NCI-H146 (cell line): ENCODE measurements around the gene CCR5.
"Not testable (repeated sequence)": the region's sequence is repeated elsewhere in the genome, so short reads cannot be mapped to it uniquely, and the experiment has no call there.

Source experiments
- DNase-seq: peaks from one replicate; lab custom pipeline; 2025; lab: John Stamatoyannopoulos, UW

The CCR5 gene

DNA sequence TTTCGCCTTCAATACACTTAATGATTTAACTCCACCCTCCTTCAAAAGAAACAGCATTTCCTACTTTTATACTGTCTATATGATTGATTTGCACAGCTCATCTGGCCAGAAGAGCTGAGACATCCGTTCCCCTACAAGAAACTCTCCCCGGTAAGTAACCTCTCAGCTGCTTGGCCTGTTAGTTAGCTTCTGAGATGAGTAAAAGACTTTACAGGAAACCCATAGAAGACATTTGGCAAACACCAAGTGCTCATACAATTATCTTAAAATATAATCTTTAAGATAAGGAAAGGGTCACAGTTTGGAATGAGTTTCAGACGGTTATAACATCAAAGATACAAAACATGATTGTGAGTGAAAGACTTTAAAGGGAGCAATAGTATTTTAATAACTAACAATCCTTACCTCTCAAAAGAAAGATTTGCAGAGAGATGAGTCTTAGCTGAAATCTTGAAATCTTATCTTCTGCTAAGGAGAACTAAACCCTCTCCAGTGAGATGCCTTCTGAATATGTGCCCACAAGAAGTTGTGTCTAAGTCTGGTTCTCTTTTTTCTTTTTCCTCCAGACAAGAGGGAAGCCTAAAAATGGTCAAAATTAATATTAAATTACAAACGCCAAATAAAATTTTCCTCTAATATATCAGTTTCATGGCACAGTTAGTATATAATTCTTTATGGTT is at the start of gene CCR5:
CCR5 (plus strand) TSS at position 108 of the 680 bp plus-strand sequence. CDS start 1,957 bp downstream, outside the sequence.
- DNase-seq, result no peak

DNA sequence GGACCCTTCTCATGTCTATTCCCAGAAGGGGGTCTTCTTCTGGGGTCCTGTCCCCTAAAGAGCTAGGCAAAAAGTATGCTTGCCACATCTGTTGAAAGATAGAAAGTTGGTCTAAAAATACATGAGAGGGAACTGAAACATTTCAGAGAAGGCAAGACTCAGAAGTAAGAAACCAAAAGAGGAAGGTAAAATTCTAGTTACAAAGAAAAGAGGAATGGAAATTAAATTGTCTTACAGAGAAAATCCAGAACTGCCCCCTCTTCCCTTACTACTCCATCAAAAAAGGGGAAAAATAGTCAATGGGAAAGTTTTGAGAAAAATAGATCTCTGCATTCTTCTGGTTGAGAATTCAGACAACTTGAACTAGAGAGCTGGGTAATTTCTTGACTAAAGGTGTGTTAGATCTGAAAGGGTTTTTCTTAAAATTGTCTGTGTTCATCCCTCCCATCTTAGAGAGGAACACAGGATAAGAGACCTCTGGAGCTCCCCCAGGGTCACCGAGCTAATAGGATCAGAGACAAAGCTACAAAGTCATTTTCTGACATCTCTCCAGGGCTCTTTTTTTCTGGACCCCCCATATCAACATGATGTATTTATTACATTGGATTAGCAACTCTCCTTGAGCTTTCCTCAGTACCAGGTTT is 49.2 kb upstream of the CCR5 start:
- DNase-seq, result no peak

DNA sequence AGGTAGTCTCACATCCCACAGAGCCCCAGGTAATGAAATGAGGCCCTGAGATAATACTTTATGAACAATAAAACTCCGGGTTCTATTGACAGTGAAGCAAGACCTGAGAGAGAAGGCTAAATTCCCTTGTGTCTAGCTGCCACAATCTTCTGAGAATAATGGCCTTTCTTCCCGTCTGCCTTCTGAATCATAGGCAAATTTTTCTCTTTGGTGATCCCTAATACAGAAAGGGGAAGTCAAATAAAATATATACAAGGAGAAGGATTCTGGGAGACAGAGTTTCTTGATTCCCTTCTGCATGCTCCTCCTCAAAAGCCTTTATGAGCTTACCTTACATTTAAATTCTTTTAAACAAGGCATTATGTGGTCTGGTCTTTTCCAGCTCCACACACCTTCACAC is 46.7 kb upstream of the CCR5 start:
- DNase-seq, result no peak

DNA sequence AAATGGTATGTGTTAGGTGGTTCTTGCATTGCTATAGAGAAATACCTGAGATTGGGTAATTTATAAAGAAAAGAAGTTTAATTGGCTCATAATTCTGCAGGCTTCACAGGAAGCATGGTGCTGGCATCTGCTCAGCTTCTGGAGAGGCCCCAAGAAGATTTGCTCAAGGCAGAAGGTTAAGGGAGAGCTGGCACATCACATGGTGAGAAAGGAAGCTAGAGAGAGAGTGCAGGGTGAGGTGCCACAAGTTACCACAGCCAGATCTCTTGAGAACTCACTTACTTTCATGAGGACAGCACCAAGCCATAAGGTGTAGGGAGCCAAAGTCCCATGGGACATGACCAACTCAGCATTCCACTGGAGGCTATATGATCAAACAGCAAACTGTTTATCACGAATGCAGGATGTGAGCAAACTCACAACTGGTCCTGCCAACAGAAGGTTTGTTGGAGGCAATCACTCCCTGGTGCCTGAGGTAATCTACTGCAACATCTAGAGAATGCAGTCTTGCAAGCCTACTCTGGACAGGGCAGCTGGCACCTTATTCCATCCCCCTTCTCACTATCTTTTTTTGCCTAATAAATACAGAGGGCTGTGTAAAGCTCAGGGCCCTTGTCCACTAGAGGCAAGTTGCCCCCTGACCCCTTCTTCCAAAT is 45.0 kb upstream of the CCR5 start:
- no peak for DNase-seq

DNA sequence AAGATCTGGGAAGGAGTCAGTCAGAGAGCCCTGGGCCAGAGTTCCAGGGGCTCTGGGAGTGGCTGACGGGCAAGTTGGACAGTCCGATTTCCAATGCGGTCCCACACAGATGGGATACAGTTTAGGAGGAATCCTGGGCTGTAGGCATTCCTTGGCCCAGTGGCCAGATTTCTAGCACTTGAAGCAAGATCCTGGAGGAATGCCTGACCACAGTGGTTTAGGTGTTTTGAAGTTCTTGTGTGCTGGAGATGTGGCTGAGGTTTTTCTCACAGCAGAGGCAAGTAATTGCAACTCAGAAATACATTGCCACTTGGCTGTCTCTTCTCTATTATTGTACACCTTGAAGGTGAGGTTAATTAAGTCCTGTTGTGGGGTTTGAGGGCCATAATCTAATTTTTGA is 40.1 kb upstream of the CCR5 start:
- DNase-seq, result not testable (repeated sequence)

DNA sequence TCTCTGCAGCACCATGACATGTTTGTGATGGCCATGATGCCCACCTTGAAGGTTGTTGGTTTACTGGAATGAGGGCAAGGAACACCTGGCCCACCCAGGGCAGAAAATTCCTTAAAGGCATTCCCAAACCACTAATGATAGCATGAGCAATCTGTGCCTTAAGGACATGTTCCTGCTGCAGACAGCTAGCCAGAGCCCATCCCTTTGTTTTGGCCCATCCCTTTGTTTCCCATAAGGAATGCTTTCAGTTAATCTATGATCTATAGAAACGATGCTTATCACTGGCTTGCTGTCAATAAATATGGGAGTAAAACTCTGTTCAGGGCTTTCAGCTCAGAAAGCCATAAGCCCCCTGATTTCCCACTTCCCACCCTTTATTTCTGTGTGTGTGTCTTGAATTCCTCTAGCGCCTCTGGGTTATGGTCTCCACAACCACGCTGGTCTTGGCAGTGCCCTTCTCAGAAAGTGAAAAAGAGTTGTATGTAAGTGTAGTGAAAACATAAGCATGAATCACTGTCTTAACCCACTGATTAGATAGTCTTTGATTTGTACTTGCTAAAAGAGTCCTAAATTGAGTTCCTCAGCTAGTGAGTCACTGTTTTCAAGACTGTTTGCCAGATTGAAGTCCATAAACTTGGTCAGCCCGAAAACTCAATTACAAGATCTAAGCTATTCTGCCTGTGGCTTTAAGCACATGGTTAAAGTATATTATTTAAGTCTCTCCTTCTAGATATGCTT is 35.8 kb upstream of the CCR5 start:
- no peak for DNase-seq

DNA sequence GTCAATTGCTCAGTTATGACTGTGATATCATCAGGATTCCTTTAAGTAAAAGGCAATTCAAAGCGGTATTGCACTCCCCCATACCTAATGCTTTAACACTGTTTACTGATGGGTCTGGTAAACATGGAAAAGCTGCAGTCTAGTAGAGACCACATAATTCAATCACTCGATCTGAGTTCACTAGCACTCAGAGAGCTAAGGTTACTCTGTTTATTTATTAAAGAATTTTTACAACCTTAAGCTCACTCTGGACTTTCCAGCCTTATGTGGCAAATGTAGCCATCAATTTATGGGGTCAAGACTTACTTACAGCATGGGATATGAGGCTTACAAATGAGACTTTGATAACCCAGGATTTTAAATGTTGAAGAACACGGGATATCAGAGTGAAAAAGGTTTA is 35.2 kb upstream of the CCR5 start:
- no peak for DNase-seq

DNA sequence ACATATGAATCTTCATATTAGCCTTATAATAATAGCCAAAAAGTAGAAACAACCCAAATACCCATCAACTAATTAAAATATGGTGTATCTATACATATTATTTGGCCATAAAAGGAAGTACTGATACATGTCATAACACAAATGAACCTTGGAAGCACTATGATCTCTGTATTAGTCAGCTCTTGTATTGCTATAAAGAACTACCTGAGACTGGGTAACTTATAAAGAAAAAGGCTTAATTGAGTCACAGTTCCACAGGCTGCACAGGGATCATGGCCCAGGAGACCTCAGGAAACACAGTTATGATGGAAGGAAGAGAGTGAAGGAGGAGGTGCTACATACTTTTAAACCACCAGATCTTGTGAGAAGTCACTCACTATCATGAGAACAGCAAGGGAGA is 32.8 kb upstream of the CCR5 start:
- DNase-seq, result no peak

DNA sequence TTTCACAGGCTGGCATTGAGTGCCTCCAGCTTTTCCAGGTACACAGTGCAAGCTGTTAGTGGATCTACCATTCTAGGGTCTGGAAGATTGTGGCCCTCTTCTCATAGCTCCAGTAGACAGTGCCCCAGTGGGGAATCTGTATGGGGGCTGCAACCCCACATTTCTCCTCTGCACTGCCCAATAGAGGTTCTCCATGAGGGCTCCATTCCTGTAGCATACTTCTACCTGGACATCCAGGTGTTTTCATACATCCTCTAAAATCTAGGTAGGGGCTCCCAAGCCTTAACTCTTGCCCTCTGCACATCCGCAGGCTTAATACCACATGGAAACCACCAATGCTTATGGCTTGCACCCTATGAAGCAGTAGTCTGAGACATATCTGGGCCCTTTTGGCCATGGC is 31.9 kb upstream of the CCR5 start:
- no peak for DNase-seq

DNA sequence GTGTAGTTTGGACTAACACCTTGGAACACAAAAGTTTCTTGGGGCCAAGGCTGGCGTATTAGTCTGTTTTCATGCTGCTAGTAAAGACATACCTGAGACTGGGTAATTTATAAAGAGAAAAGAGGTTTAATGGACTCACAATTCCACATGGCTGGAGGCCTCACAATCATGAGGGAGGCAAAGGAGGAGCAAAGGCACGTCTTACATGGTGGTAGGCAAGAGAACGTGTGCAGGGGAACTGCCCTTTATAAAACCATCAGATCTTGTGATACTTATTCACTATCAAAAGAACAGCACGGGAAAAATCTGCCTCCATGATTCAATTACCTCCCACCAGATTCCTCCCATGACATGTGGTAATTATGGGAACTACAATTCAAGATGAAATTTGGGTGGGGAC is 26.3 kb upstream of the CCR5 start:
- no peak for DNase-seq

DNA sequence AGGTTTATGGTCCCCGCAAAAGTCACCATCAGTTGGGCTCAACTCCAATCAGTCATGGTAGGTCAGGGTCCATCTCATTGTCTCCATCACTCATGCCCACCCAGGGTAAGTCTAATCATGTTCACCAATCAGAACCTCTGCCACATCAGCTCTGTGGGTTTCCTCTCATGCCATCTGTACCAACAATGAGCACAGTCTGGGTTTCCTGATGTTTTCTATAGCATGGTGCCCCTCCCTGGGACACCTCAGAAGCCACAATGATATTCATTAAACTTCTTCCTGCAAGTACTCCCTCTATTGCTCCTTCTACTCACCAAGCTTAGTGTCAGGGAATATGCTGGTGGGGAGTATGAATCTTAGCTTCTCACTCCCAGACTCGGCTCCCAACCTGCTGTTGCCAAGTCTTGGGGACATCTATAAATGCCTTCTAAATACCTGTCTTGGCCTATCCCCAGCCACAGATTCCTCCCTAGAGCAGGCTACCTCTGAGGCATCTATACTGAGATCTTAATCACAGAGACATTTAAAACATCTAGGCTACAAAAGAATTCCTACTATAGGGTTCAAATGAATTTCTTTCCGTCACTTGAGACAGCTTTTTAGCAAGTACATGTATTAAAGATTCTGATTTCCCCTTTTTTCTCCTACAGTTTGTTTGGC is 21.8 kb upstream of the CCR5 start:
- no peak for DNase-seq

DNA sequence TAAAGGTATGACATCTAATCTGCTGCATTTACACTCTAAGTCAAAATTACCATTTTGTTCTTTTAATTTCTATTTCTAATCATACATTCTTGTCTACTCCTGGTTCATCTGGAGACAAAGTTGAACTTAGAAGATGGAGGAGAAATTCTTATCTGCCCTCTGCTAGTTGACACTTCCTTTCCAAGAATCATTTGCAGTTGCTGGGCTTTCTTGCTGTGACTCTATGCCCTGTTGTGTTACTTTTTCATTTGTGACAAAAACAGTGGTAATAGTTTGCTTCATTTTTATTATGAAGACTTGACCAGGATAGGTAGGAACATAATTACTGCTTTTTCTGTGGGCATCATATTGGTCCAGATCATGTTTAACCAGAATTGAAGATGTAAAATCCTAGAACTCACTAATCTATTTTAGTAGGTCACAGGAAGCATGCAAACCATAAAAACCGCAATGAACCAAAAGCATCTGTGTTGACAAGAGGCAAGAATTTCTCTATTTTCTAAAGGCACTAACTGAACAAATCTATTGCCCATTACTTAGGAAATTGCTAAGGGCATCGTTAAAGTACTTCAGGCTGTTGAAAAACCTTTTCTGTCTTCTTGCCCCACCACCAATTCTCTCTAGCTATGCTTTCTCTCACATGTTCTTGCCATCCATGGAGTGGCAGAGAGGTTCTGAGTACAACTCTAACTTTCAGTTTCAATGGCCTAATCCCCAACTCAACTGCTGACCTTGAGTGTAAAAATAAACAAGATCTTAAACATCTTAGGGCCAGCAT is 21.1 kb upstream of the CCR5 start:
- DNase-seq, result no peak

DNA sequence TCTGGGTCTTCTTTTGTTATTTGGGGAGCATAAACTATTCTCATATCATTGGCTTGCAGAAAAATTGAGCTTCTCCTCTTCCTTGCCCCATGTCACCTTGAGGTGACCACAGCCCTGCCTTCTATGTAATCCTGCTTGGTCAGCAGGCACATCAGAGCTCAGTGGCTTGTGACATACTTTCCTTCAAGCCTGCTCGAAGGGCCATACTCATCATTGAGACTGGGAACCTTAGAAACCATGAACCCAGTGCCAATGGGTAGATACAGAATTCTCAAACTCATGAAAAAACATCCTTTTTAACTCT is 20.5 kb upstream of the CCR5 start:
- no peak for DNase-seq

DNA sequence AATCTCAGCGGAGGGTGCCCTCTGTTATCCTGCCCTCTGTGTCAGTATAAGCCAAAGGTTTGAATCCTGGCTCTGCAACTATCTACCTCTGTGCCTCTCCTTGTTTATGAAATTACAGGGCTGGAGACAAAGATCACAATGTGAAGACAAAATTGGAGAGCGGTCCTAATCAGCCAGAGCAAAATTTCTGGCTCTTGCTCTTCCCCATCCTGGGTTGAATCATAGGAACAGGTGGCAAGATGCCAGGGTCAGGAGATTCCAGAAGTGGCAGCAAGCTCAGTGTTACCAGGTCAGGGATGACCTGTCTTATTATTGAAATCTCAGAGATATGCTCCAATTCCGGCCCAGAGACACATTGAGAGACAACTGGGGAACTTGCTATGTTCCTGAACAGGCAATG is 19.1 kb upstream of the CCR5 start:
- DNase-seq, result no peak

DNA sequence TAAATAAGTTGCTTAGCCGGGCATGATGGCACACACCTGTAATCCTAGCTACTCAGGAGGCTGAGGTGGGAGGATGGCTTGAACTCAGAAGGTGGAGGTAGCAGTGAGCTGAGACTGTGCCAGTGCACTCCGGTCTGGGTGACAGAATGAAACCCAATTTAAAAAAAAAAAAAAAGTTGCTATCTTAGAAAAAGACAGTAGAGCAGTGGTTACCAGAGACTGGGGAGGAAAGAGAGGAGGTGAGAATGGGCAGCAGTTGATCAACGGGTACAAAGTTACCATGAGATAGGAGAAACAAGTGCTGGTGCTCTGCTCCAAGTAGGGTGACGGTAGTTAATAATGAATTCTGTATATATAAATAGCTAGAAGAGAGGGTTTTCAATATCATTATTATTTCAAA is 17.7 kb upstream of the CCR5 start:
- no peak for DNase-seq

DNA sequence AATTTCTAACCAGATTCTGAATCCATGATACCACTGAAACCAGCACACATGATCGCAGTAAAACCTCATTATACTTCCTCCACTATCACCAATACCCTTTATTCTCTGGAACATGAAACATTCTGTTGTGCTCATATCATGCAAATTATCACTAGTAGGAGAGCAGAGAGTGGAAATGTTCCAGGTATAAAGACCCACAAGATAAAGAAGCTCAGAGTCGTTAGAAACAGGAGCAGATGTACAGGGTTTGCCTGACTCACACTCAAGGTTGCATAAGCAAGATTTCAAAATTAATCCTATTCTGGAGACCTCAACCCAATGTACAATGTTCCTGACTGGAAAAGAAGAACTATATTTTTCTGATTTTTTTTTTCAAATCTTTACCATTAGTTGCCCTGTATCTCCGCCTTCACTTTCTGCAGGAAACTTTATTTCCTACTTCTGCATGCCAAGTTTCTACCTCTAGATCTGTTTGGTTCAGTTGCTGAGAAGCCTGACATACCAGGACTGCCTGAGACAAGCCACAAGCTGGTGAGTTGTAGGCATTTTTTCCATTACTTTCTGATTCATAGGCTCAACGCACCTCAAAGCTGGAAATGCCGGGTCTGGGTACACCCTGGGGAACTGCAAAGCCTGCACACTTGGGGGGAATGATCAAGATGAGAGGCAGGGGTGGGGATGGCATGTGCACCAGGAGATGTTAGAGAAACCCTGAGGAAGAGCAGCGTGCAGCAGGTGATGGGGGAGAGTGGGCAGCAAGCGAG is 16.9 kb upstream of the CCR5 start, which contains the start of gene CCR2:
CCR2 (plus strand) TSS at position 465 of the 764 bp plus-strand sequence. CDS start 3,417 bp downstream, outside the sequence.
- no peak for DNase-seq

DNA sequence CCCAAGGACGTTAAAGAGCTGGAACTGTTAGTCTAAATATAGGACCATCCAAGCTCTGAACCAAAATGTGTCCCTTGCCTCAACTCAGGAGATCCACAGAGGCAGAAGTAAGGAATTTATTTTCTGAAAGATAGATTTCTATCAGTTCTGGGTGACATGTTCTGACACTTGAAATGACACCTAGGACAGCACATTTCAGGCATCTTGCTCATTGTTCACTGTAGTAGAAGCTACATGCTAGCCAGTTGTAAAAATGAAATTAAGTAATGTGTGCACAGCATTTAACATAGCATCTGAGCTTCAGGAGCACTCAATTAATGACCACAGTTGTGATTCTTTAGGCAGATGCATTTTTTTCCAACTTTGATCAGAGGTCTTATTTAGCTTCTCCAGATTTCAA is 16.3 kb upstream of the CCR5 start:
- DNase-seq, result no peak

DNA sequence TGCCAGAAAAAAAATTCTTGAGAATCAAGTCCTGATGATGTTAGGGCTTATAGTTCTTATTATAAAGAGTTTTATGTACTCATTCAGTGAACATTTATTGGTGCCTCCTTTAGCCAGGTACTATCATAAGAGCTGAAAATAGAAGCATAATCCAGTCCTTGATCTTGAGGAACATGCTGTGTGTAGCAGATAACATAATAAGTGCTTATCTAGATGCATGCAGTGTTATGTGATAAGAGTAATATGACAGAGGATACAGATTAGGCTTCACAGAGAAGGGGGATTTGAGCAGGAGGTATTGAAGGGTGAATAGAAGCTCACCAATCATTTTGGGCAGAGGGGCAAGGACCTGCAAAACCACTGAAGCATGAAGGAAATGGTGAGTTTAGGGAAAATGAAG is 15.8 kb upstream of the CCR5 start:
- no peak for DNase-seq

DNA sequence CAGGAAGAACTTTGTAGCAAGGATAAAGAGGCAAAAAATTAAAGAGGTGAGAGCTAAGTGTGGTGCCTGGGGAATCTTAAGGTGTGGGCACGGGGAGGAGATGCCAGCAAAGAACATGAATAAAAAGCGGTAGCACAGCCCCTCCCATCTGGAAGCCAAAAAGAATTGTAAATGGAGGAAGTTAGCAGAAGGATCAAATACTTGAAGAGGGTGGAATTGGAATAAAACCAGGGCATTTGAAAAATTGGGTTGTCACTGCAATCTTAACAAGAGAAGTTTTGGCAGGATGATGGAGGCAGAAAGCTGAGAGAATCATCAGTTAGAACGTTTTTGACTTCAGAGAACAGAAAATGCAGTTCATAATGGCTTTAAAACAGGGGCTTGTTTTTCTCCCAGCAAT is 14.5 kb upstream of the CCR5 start:
- DNase-seq, result no peak

DNA sequence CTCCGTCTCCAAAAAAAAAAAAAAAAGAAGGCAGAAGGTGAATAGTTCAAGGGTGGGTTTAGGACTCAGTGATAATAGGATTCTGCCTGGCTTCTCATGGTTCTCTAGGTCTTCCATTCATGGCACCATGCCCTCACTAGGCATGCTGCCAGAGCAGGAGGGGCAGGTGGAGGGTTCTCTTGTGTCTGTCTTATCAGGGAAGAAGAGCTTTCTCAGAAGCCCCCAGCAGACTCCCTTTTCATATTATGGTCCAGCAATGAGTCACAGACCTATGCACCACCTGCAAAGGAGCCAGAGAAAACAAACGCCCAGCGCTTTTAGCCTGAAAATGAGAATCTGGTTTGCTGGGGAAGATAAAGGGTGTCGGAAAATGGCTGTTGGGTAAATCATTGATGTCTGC is 13.8 kb upstream of the CCR5 start:
- no peak for DNase-seq

DNA sequence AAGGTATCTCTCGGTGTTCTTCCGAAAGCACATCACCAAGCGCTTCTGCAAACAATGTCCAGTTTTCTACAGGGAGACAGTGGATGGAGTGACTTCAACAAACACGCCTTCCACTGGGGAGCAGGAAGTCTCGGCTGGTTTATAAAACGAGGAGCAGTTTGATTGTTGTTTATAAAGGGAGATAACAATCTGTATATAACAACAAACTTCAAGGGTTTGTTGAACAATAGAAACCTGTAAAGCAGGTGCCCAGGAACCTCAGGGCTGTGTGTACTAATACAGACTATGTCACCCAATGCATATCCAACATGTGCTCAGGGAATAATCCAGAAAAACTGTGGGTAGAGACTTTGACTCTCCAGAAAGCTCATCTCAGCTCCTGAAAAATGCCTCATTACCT is 12.3 kb upstream of the CCR5 start:
- no peak for DNase-seq
